Nephron (organoid): ENCODE measurements around the gene RANGAP1.

Source experiments
- H3K27ac Mint-ChIP-seq, 3 experiments: 2 replicates each; pipeline ENCODE4 v1.8.0; 2020; ENCODE audit warnings: mixed read lengths in 3 of 3, mild to moderate bottlenecking in 2 of 3, moderate library complexity in 1 of 3
- H3K27me3 Mint-ChIP-seq: 2 replicates; pipeline ENCODE4 v1.8.0; 2021; ENCODE audit warnings: low read depth, mild to moderate bottlenecking, moderate library complexity, mixed read lengths
- H3K36me3 Mint-ChIP-seq: 2 replicates; pipeline ENCODE4 v1.8.0; 2020; ENCODE audit warnings: low read depth, mixed read lengths
- H3K4me1 Mint-ChIP-seq: 2 replicates; pipeline ENCODE4 v1.8.0; 2020; ENCODE audit warnings: mixed read lengths
- H3K4me3 Mint-ChIP-seq, 3 experiments: 2 replicates each; pipeline ENCODE4 v1.8.0; 2020; ENCODE audit warnings: mild to moderate bottlenecking in 3 of 3, mixed read lengths in 3 of 3, moderate library complexity in 2 of 3
- H3K9me3 Mint-ChIP-seq: 2 replicates; pipeline ENCODE4 v1.8.0; 2020; ENCODE audit warnings: mixed read lengths
- TF ChIP-seq, protein P1 (sequence below), 3 experiments: fragments of 200-600 bp; sonication (generic); IDR thresholded peaks; one replicate each; pipeline ENCODE4 v1.5.0; 2021; ENCODE audit warnings: antibody characterized with exemption in 3 of 3; ENCODE audit not compliant: unreplicated experiment in 3 of 3

Gene RANGAP1

GRCh38 chr22:41257696-41258095 lies 28.3 kb downstream of the RANGAP1 start:
- Mint-ChIP-seq H3K36me3 (peaks cover 44% of the 10 kb centered on the region), H3K4me1 (peaks cover 9% of the 10 kb centered on the region), H3K4me3 (no peak overlapping the region), H3K27ac (no peak overlapping the region), H3K9me3 (no peaks in the 10 kb centered on the region), H3K27me3 (no peaks in the 10 kb centered on the region)
- TF ChIP-seq, protein P1, sequence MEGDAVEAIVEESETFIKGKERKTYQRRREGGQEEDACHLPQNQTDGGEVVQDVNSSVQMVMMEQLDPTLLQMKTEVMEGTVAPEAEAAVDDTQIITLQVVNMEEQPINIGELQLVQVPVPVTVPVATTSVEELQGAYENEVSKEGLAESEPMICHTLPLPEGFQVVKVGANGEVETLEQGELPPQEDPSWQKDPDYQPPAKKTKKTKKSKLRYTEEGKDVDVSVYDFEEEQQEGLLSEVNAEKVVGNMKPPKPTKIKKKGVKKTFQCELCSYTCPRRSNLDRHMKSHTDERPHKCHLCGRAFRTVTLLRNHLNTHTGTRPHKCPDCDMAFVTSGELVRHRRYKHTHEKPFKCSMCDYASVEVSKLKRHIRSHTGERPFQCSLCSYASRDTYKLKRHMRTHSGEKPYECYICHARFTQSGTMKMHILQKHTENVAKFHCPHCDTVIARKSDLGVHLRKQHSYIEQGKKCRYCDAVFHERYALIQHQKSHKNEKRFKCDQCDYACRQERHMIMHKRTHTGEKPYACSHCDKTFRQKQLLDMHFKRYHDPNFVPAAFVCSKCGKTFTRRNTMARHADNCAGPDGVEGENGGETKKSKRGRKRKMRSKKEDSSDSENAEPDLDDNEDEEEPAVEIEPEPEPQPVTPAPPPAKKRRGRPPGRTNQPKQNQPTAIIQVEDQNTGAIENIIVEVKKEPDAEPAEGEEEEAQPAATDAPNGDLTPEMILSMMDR (IDR thresholded peaks at IDR 0.05; ENCODE audit: unreplicated experiment in 3 of 3): no peak

- H3K4me3 Mint-ChIP-seq: no peak overlapping the region
- TF ChIP-seq, protein P1 (IDR thresholded peaks at IDR 0.05; ENCODE audit: unreplicated experiment in 3 of 3): no peak
- no peaks in the 10 kb centered on the region for H3K27me3 Mint-ChIP-seq
- H3K36me3 Mint-ChIP-seq: peaks cover 38% of the 10 kb centered on the region
- no peaks in the 10 kb centered on the region for H3K9me3 Mint-ChIP-seq
- peaks cover 9% of the 10 kb centered on the region for H3K4me1 Mint-ChIP-seq
- peak overlapping the region; percentile 8 to 17 (median 10) for H3K27ac Mint-ChIP-seq
These were observed 29.4 kb downstream of the RANGAP1 start for GRCh38 chr22:41256254-41257253.

DNA sequence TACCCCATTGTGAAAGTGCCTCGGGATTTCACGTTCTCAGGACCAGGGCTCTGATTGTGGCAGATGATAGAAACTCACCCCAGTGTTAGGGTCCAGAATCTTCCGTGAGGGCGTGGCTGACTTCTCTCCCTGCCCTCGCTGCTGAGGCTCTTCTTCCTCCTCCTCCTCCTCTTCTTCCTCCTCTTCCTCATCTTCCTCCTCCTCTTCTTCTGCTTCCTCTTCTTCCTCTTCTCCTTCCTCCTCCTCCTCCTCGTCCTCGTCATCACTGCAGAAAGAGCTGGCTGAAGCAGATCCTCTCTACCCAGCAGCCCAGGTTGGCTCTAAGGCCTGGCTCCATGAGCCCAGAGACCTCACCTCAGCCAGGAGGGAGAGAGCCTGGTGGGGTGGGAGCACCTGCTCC lies 31.8 kb downstream of the RANGAP1 start:
- no peak overlapping the region for H3K27ac Mint-ChIP-seq
- H3K4me3 Mint-ChIP-seq: no peak overlapping the region
- H3K4me1 Mint-ChIP-seq: peaks cover 9% of the 10 kb centered on the region
- H3K27me3 Mint-ChIP-seq: no peaks in the 10 kb centered on the region
- TF ChIP-seq, protein P1 (IDR thresholded peaks at IDR 0.05; ENCODE audit: unreplicated experiment in 3 of 3): no peak
- peaks cover 37% of the 10 kb centered on the region for H3K36me3 Mint-ChIP-seq
- H3K9me3 Mint-ChIP-seq: no peaks in the 10 kb centered on the region

DNA sequence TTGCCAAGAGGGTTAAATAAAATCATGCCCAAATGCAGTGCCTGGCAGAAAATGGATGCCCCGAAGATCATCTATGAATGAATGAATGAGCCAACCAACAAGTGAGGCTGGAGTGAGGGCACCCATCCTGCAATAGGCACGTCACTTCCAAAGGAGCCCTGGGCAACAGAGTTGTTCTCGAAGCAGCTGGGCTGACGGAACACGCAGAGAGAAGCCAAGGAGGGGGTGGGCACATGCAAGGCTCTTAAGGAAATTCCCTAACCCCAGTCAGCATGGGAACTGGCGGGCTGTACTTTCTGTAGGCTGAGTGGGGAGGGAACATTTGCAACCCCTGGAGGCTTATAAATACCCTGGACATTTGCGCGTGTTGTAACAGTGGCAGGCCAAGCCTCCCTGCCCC lies 33.6 kb downstream of the RANGAP1 start:
- Mint-ChIP-seq H3K4me3 (no peak overlapping the region), H3K4me1 (peaks cover 7% of the 10 kb centered on the region), H3K9me3 (no peaks in the 10 kb centered on the region), H3K27me3 (no peaks in the 10 kb centered on the region), H3K36me3 (peaks cover 35% of the 10 kb centered on the region), H3K27ac (no peak overlapping the region)
- TF ChIP-seq, protein P1 (IDR thresholded peaks at IDR 0.05; ENCODE audit: unreplicated experiment in 3 of 3): no peak

GRCh38 chr22:41250127-41250526 lies 35.9 kb downstream of the RANGAP1 start:
- H3K4me1 Mint-ChIP-seq: no peaks in the 10 kb centered on the region
- H3K27ac Mint-ChIP-seq: no peak overlapping the region
- no peak overlapping the region for H3K4me3 Mint-ChIP-seq
- H3K36me3 Mint-ChIP-seq: peaks cover 21% of the 10 kb centered on the region
- TF ChIP-seq, protein P1 (IDR thresholded peaks at IDR 0.05; ENCODE audit: unreplicated experiment in 3 of 3): no peak
- no peaks in the 10 kb centered on the region for H3K27me3 Mint-ChIP-seq
- no peaks in the 10 kb centered on the region for H3K9me3 Mint-ChIP-seq
